SK-N-SH treated with all-trans-retinoic acid at 6 μM for 48 hours (cell line): ENCODE data around the gene TSPAN10.

Source experiments
- CREB5 ChIP-seq: fragments of 250-450 bp; sonication (Bioruptor Pico); IDR thresholded peaks from 2 replicates; pipeline ENCODE4 v1.5.1; 2020; ENCODE audit warnings: low read depth, mild to moderate bottlenecking, moderate library complexity
- ZFP3 ChIP-seq: fragments of 250-450 bp; sonication (Bioruptor Pico); IDR thresholded peaks from 2 replicates; pipeline ENCODE4 v1.5.0; 2020; ENCODE audit warnings: mild to moderate bottlenecking, moderate library complexity
- ZNF70 ChIP-seq: fragments of 450-650 bp; formaldehyde crosslinking; IDR thresholded peaks from 2 replicates; pipeline ENCODE4 v1.5.0; 2020; ENCODE audit warnings: mild to moderate bottlenecking, moderate library complexity

GRCh38 chr17:81621494-81622130 lies 15.4 kb upstream of the TSPAN10 start:
- no peak for TF ChIP-seq ZNF70
- no peak for TF ChIP-seq CREB5 (CRISPR knock-in tag)
- no peak for TF ChIP-seq ZFP3
